HG03066 (cell line): Measurements from ENCODE around the gene ADAM19.
A peak's percentile ranks its signal among the peaks of the same experiment; 100 is the strongest.

Experiments used
- ATAC-seq: cut with Tn5 transposase; IDR thresholded peaks from one replicate; pipeline ENCODE4 v1.9.1; 2021; ENCODE audit warnings: low read depth; ENCODE audit not compliant: unreplicated experiment

ADAM19 gene

GRCh38 chr5:157543825-157544622 lies 31.6 kb downstream of the ADAM19 start:
- no peak for ATAC-seq

- no peak for ATAC-seq
Observed at GRCh38 chr5:157542282-157543000, 33.1 kb downstream of the ADAM19 start.

DNA sequence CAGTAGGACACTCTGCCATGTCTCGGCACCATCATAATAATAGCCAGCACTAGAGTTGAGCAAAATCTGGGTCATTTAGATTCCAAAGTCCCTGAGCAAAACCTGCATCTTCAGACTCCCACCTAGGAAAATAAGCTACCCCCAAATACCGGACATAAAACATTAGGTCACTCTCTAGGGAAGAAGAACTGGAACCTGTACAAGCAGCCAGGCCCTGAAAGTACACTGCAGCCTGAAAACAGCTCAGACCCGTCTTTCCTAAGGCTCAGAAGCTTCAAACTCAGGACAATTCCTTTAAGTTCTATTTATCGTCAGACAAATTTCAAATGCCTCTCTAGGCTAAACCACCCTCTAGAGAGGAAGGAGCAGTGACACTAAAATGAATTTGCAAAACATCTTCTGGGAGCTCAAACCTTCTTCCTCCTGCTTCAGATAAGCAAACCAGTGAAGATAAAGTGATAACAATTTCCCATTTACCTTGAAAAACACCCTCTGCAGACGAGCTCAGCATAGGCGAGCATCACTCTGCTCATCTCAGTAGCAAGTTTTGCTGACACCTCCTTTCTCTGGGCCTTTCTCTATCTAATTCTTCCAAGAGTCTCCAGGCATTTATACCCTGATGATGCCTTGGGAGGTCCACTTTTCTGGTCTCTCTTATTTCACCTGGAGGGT lies 34.0 kb downstream of the ADAM19 start:
- no peak for ATAC-seq

DNA sequence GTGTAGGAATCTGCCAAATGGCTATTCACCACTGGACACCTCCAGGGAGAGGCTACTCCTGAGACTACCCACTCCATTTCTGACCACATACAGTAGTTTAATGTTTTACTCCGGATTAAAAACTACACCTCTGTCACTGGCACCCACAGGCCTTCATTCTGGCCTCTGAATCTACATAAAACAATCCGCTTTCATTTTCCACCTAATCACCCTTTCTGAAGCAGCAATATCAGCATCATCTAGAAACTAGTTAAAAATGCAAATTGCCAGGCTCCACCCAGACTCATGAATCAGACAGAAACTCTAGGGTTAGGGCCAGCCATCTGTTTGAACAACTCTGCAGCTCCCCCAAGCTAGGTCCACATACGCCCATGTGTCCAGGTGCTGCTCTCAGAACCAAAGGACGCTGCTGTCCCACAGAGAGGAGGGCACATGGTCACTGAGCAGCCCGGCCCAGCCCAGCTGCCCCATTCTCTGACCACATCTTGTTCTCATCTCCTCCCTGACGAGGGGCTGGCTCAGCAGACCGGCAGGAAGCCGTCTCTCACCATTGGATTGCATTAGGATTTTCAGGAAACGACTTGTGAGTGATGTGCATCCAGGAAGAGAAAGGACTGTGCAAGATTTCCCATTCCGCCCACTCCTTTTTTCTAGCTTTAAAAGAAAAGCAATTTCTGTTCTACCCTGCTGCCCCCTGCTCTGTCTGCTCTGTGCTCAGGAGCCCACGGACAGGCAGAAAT lies 34.7 kb downstream of the ADAM19 start:
- ATAC-seq, result peak; percentile 97

- ATAC-seq, result no peak
Observed at GRCh38 chr5:157540124-157540523, 35.5 kb downstream of the ADAM19 start.

- no peak for ATAC-seq
Observed at GRCh38 chr5:157539503-157540022, 36.0 kb downstream of the ADAM19 start.

GRCh38 chr5:157538311-157538710 lies 37.3 kb downstream of the ADAM19 start:
- no peak for ATAC-seq

GRCh38 chr5:157535042-157535865 lies 40.3 kb downstream of the ADAM19 start:
- no peak for ATAC-seq

DNA sequence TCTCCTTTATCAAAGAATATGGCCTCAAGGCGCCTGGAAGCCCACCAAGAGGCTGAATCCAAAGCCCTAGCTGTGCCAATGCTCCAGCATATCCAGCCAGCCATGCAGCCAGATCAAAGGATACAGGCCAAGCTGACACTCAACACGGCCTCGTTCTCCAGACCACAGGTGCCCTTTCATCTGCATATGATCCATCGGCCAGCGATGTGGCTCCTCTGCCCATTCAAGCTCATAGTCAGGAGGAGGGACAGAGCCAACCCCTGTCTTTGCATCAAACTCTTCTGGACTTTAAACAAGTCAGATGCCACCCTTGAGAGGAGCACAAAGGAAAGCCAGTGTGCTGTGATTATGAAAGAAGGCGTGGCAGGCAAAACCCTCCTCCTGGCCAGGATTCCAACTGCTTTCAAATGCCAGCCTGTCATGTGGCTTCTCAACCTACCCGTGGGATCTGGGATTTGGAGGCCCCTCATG lies 42.5 kb downstream of the ADAM19 start:
- no peak for ATAC-seq

- ATAC-seq, result no peak
Observed at GRCh38 chr5:157532022-157532421, 43.6 kb downstream of the ADAM19 start.

- no peak for ATAC-seq
Observed at GRCh38 chr5:157530226-157530972, 45.2 kb downstream of the ADAM19 start.

GRCh38 chr5:157529002-157529401 lies 46.6 kb downstream of the ADAM19 start:
- no peak for ATAC-seq

DNA sequence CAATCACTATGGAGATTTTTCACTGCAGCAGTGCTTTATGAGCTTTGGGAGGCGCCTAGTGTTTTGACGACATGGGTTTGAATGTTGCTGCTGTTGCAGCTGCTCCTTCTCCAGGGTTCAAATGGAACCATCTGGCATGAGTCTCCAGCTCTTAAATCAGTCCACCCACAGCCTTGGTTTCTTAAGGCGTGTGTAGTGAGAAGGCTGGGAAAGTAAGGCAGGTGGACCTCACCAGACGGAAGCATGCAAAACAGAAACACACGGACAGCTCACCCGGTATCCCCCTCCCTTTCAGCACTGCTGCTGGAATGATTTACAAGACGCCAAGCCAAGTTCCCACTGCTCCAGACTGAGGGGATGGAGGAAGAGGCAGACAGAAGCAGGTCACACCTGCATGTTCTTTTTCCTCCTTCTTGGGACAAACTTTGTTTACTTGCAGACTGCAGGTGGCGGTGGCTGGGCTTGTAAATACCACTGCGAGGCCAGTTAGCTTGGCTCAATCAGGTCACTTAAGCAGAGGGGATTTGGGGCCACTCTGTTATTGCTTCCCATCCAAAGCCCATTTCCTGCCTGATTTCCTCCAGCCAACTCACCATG lies 47.4 kb downstream of the ADAM19 start:
- ATAC-seq, result no peak

- no peak for ATAC-seq
Observed at GRCh38 chr5:157524887-157525286, 50.7 kb downstream of the ADAM19 start.

- no peak for ATAC-seq
Observed at GRCh38 chr5:157523976-157524375, 51.6 kb downstream of the ADAM19 start.

DNA sequence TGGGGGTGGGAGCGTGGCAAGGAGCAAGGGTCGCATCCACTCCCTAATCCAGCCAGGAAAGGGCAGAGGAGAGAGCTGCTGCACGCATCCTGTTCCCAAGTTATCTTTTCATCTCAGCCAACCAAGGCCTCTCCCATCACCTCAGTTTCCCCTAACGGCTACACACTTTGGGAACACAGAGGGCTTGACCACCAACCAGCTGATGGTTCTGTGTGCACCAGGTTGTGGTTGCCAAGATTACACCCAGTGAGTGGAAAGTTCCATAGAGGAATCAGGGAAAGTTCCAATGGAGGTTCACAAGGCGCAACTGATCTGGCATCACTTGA lies 53.9 kb downstream of the ADAM19 start:
- no peak for ATAC-seq

- no peak for ATAC-seq
Observed at GRCh38 chr5:157520911-157521703, 54.5 kb downstream of the ADAM19 start.
